ENCODE data around the gene BCL11A. TPM values are rescaled to one million over a fixed set of nuclear protein-coding genes. Genes with fewer than 3 reads are reported as not detected.
A peak's percentile ranks its signal among the peaks of the same experiment; 100 is the strongest.

Gene BCL11A
- total RNA-seq, 1 donor from 2014 or later, result 29.8 TPM

GRCh38 chr2:60440079-60440766 lies 113.2 kb downstream of the BCL11A start:
- H3K27ac ChIP-seq (ENCODE audit: low read depth, low read length), result no peak overlapping the region
- H3K27me3 Mint-ChIP-seq (ENCODE audit: low read depth, unreplicated experiment), result no peaks in the 10 kb centered on the region
- no peaks in the 10 kb centered on the region for H3K27me3 ChIP-seq (ENCODE audit: insufficient read depth, low read length)
- H3K36me3 ChIP-seq (ENCODE audit: insufficient read depth, low read length), result no peaks in the 10 kb centered on the region
- no peaks in the 10 kb centered on the region for H3K36me3 Mint-ChIP-seq (ENCODE audit: low read depth, unreplicated experiment)
- H3K4me3 Mint-ChIP-seq (ENCODE audit: unreplicated experiment), result no peak overlapping the region
- TF ChIP-seq EZH2 (IDR thresholded peaks at IDR 0.05; ENCODE audit: insufficient read depth, low read length) (no peak), CTCF (IDR thresholded peaks at IDR 0.05; ENCODE audit: insufficient read depth, low read depth, low read length) (no peak)
- no peak overlapping the region for H3K9ac ChIP-seq (ENCODE audit: low read length)
- H3K4me2 ChIP-seq (ENCODE audit: low read length), result no peak overlapping the region
- no peaks in the 10 kb centered on the region for H3K9me3 ChIP-seq (ENCODE audit: insufficient read depth, low read depth, low read length)
- H3K4me1 ChIP-seq (ENCODE audit: insufficient read depth, low read length), result no peaks in the 10 kb centered on the region
- FAIRE-seq (no peak), DNase-seq (ENCODE audit: low read depth) (no peak)
- no peaks in the 10 kb centered on the region for H4K20me1 ChIP-seq (ENCODE audit: insufficient read depth, low read length)
- no peaks in the 10 kb centered on the region for H3K4me1 Mint-ChIP-seq (ENCODE audit: low read depth, unreplicated experiment)
- H3K27ac Mint-ChIP-seq (ENCODE audit: unreplicated experiment), result no peak overlapping the region
- H2AFZ ChIP-seq (ENCODE audit: low read depth, low read length), result no peak overlapping the region
- no peaks in the 10 kb centered on the region for H3K9me3 Mint-ChIP-seq (ENCODE audit: unreplicated experiment)
- H3K79me2 ChIP-seq (ENCODE audit: insufficient read depth, low read length), result no peaks in the 10 kb centered on the region
- no peak overlapping the region for H3K4me3 ChIP-seq (ENCODE audit: insufficient read depth, low read depth, low read length)

GRCh38 chr2:60439219-60439974 lies 114.1 kb downstream of the BCL11A start:
- Histone ChIP-seq H3K79me2 (ENCODE audit: insufficient read depth, low read length) (no peaks in the 10 kb centered on the region), H3K27me3 (ENCODE audit: insufficient read depth, low read length) (no peaks in the 10 kb centered on the region), H4K20me1 (ENCODE audit: insufficient read depth, low read length) (no peaks in the 10 kb centered on the region), H2AFZ (ENCODE audit: low read depth, low read length) (peak overlapping the region; percentile 38), H3K36me3 (ENCODE audit: insufficient read depth, low read length) (no peaks in the 10 kb centered on the region), H3K9ac (ENCODE audit: low read length) (no peak overlapping the region), H3K4me1 (ENCODE audit: insufficient read depth, low read length) (no peaks in the 10 kb centered on the region), H3K27ac (ENCODE audit: low read depth, low read length) (no peak overlapping the region), H3K4me2 (ENCODE audit: low read length) (no peak overlapping the region), H3K4me3 (ENCODE audit: insufficient read depth, low read depth, low read length) (no peak overlapping the region), H3K9me3 (ENCODE audit: insufficient read depth, low read depth, low read length) (no peaks in the 10 kb centered on the region)
- DNase-seq (ENCODE audit: low read depth) (no peak), FAIRE-seq (no peak)
- no peak overlapping the region for H3K4me3 Mint-ChIP-seq (ENCODE audit: unreplicated experiment)
- TF ChIP-seq EZH2 (IDR thresholded peaks at IDR 0.05; ENCODE audit: insufficient read depth, low read length), result no peak
- TF ChIP-seq CTCF (IDR thresholded peaks at IDR 0.05; ENCODE audit: insufficient read depth, low read depth, low read length), result peak; percentile 6
- H3K27me3 Mint-ChIP-seq (ENCODE audit: low read depth, unreplicated experiment), result peaks cover 2% of the 10 kb centered on the region
- no peak overlapping the region for H3K27ac Mint-ChIP-seq (ENCODE audit: unreplicated experiment)
- no peaks in the 10 kb centered on the region for H3K4me1 Mint-ChIP-seq (ENCODE audit: low read depth, unreplicated experiment)
- H3K9me3 Mint-ChIP-seq (ENCODE audit: unreplicated experiment), result no peaks in the 10 kb centered on the region
- no peaks in the 10 kb centered on the region for H3K36me3 Mint-ChIP-seq (ENCODE audit: low read depth, unreplicated experiment)

GRCh38 chr2:60438653-60439052 lies 114.8 kb downstream of the BCL11A start:
- no peak overlapping the region for H3K27ac ChIP-seq (ENCODE audit: low read depth, low read length)
- H4K20me1 ChIP-seq (ENCODE audit: insufficient read depth, low read length), result no peaks in the 10 kb centered on the region
- no peak for FAIRE-seq
- no peaks in the 10 kb centered on the region for H3K4me1 ChIP-seq (ENCODE audit: insufficient read depth, low read length)
- H3K27ac Mint-ChIP-seq (ENCODE audit: unreplicated experiment), result no peak overlapping the region
- no peaks in the 10 kb centered on the region for H3K79me2 ChIP-seq (ENCODE audit: insufficient read depth, low read length)
- no peaks in the 10 kb centered on the region for H3K36me3 Mint-ChIP-seq (ENCODE audit: low read depth, unreplicated experiment)
- no peak overlapping the region for H2AFZ ChIP-seq (ENCODE audit: low read depth, low read length)
- peaks cover 2% of the 10 kb centered on the region for H3K27me3 Mint-ChIP-seq (ENCODE audit: low read depth, unreplicated experiment)
- H3K4me1 Mint-ChIP-seq (ENCODE audit: low read depth, unreplicated experiment), result no peaks in the 10 kb centered on the region
- DNase-seq (ENCODE audit: low read depth), result no peak
- TF ChIP-seq CTCF (IDR thresholded peaks at IDR 0.05; ENCODE audit: insufficient read depth, low read depth, low read length) (no peak), EZH2 (IDR thresholded peaks at IDR 0.05; ENCODE audit: insufficient read depth, low read length) (no peak)
- H3K36me3 ChIP-seq (ENCODE audit: insufficient read depth, low read length), result no peaks in the 10 kb centered on the region
- no peak overlapping the region for H3K9ac ChIP-seq (ENCODE audit: low read length)
- no peak overlapping the region for H3K4me3 Mint-ChIP-seq (ENCODE audit: unreplicated experiment)
- no peak overlapping the region for H3K4me3 ChIP-seq (ENCODE audit: insufficient read depth, low read depth, low read length)
- no peaks in the 10 kb centered on the region for H3K9me3 Mint-ChIP-seq (ENCODE audit: unreplicated experiment)
- no peaks in the 10 kb centered on the region for H3K9me3 ChIP-seq (ENCODE audit: insufficient read depth, low read depth, low read length)
- H3K27me3 ChIP-seq (ENCODE audit: insufficient read depth, low read length), result no peaks in the 10 kb centered on the region
- H3K4me2 ChIP-seq (ENCODE audit: low read length), result no peak overlapping the region
